NB4 (cell line): ENCODE measurements around the gene DOK7.

Experiments used
- MYC ChIP-seq: IDR thresholded peaks from 2 replicates; pipeline ENCODE4 v1.6.1; 2011; ENCODE audit warnings: low read depth, low read length
- POLR2A ChIP-seq: IDR thresholded peaks from 2 replicates; pipeline ENCODE4 v1.6.1; 2011; ENCODE audit warnings: mild to moderate bottlenecking; ENCODE audit not compliant: insufficient read length; ENCODE audit errors: extremely low read depth
- TF ChIP-seq, protein P1 (sequence below): IDR thresholded peaks from one replicate; pipeline ENCODE4 v1.5.1; 2012; ENCODE audit warnings: low read depth, low read length
- TF ChIP-seq, protein P2 (sequence below): IDR thresholded peaks from 2 replicates; pipeline ENCODE4 v1.6.1; 2011; ENCODE audit warnings: low read depth, low read length

DNA sequence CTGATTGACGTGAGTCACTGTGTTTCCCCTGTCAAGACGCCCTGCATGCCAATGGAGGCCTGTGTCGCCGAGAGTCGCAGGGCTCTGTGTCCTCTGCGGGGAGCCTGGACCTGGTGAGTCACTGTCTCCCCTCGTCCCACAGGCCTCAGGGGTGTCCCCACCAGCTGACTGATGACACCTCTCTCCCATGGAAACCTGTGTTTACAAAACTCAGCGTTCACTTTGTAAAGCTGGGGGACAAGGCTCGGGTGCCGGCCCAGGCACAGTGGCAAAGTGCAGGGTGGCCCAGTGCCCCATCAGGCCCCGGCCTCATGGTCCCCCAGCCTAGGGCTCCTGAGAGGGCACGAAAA lies 42.5 kb upstream of the DOK7 start:
- TF ChIP-seq, protein P1, sequence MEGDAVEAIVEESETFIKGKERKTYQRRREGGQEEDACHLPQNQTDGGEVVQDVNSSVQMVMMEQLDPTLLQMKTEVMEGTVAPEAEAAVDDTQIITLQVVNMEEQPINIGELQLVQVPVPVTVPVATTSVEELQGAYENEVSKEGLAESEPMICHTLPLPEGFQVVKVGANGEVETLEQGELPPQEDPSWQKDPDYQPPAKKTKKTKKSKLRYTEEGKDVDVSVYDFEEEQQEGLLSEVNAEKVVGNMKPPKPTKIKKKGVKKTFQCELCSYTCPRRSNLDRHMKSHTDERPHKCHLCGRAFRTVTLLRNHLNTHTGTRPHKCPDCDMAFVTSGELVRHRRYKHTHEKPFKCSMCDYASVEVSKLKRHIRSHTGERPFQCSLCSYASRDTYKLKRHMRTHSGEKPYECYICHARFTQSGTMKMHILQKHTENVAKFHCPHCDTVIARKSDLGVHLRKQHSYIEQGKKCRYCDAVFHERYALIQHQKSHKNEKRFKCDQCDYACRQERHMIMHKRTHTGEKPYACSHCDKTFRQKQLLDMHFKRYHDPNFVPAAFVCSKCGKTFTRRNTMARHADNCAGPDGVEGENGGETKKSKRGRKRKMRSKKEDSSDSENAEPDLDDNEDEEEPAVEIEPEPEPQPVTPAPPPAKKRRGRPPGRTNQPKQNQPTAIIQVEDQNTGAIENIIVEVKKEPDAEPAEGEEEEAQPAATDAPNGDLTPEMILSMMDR: no peak
- TF ChIP-seq POLR2A: no peak
- TF ChIP-seq, protein P2, sequence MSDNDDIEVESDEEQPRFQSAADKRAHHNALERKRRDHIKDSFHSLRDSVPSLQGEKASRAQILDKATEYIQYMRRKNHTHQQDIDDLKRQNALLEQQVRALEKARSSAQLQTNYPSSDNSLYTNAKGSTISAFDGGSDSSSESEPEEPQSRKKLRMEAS: no peak
- TF ChIP-seq MYC: no peak
